Activated CD4-positive, alpha-beta T cell treated with anti-CD3 and anti-CD28 coated beads for 36 hours (primary cell): ENCODE data around the gene S100A10. TPM values are rescaled to one million over a fixed set of nuclear protein-coding genes. Genes with fewer than 3 reads are reported as not detected.

Experiments used
- ATAC-seq: fragments of 200-7000 bp; cut with Tn5 transposase; one replicate; pipeline ENCODE4 v1.10.0; 2021; ENCODE audit warnings: mild to moderate bottlenecking, moderate library complexity
- CTCF ChIA-PET: fragments of 350-600 bp; sonication (Branson Sonifier 250); formaldehyde crosslinking; loops from one replicate; lab custom pipeline; 2021; ENCODE audit warnings: antibody characterized with exemption; lab: Charles Lee
- POLR2A ChIA-PET: fragments of 350-600 bp; sonication (Branson Sonifier 250); formaldehyde crosslinking; loops from one replicate; lab custom pipeline; 2021; ENCODE audit warnings: antibody characterized with exemption, inconsistent platforms; lab: Charles Lee
- DNase-seq: peaks from one replicate; pipeline ENCODE4 v3.0.0-alpha.2; 2020
- H3K27ac Mint-ChIP-seq: one replicate; pipeline ENCODE4 v1.8.0; 2021; ENCODE audit warnings: mixed read lengths
- H3K27me3 Mint-ChIP-seq: one replicate; pipeline ENCODE4 v1.8.0; 2021; ENCODE audit warnings: mixed read lengths
- H3K36me3 Mint-ChIP-seq: one replicate; pipeline ENCODE4 v1.8.0; 2021; ENCODE audit warnings: low read depth, mixed read lengths
- H3K4me1 Mint-ChIP-seq: one replicate; pipeline ENCODE4 v1.8.0; 2021; ENCODE audit warnings: mixed read lengths
- H3K4me3 Mint-ChIP-seq: one replicate; pipeline ENCODE4 v1.8.0; 2021; ENCODE audit warnings: mild to moderate bottlenecking, moderate library complexity, mixed read lengths
- H3K9me3 Mint-ChIP-seq: one replicate; pipeline ENCODE4 v1.8.0; 2021; ENCODE audit warnings: low read depth, mixed read lengths
- intact Hi-C, 2 experiments: fragments of 100-400 bp; cut with DNase I in 1 of 2; cut with micrococcal nuclease in 1 of 2; formaldehyde crosslinking; loops; one replicate each; pipeline versions ENCODE4 v1.14.2 to v1.15.1; 2022 to 2024; cut with DNase I, micrococcal nuclease
- total RNA-seq, 2 experiments: library from RNA; stranded (reverse); gene quantifications; one replicate each; pipeline ENCODE4 v1.2.3, GENCODE V29; 2021

The S100A10 gene
- total RNA-seq, 2 experiments from 2014 or later, result 230 to 246 TPM

DNA sequence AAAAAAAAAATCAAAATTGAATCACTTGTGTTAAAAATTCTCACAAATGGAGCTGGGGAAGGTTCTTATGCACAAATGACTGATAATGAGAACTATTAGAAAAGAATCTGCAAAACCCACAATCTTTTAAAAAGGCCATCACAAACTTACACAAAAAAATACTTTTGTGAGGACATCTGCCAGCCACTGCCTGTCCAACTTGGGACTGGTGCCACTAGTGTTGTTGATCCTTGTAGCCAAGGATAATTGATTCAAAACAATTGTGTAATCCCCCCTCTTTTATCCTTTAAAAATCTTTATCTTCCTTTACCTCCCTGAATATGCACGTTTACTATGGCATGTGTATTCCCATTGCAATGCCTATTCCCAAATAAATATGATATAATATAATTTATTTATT is 45.2 kb downstream of the S100A10 start:
- DNase-seq (no peak), ATAC-seq (no peak)
- ChIA-PET POLR2A (no interaction called here), CTCF (interaction anchor here (2.0 to 2.3 kb wide), 2 partner anchors 14 to 54 kb away, joined by 10 to 11 read pairs; no protein-coding TSS in a partner anchor)
- H3K27me3 Mint-ChIP-seq, result no peaks in the 10 kb centered on the region
- H3K27ac Mint-ChIP-seq, result no peak overlapping the region
- H3K36me3 Mint-ChIP-seq, result no peaks in the 10 kb centered on the region
- H3K9me3 Mint-ChIP-seq, result no peaks in the 10 kb centered on the region
- peaks cover 28% of the 10 kb centered on the region for H3K4me1 Mint-ChIP-seq
- intact Hi-C loops, result no loop called here
- H3K4me3 Mint-ChIP-seq, result no peak overlapping the region

DNA sequence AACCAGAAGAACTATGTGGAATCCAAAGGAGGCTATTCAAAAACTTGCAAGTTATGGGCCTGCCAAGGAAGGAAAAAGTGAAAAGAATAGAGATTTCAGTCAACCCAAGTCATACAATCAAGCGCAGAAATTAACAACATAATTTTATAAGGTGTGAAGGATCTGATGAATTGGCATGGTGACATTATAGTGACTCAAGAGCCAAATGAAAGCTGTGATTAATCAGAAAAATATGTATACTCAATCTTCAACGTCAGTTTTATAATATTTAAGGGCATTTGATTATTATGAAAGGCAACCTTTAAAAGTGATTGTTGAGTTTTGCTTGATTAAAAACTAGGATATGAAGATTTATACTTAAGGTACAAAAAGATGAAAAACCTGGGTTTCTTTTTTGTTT is 46.5 kb downstream of the S100A10 start:
- Mint-ChIP-seq H3K4me1 (peaks cover 34% of the 10 kb centered on the region), H3K27ac (peak overlapping the region; percentile 80), H3K27me3 (no peaks in the 10 kb centered on the region), H3K36me3 (no peaks in the 10 kb centered on the region), H3K9me3 (no peaks in the 10 kb centered on the region), H3K4me3 (no peak overlapping the region)
- ATAC-seq (no peak), DNase-seq (no peak)
- POLR2A ChIA-PET, result interaction anchor here (0.7 kb wide), 1 partner anchor 636 kb away, joined by 3 read pairs; no protein-coding TSS in a partner anchor
- intact Hi-C loops, result loop anchor here in 1 of 2 experiments (2.0 kb wide), 1 partner anchor 38 kb away; no protein-coding TSS in a partner anchor
- CTCF ChIA-PET, result interaction anchor here (1.1 to 2.1 kb wide), 3 partner anchors 21 to 183 kb away, joined by 3 to 10 read pairs (median 4); partner anchors contain the start of gene MRPL9

DNA sequence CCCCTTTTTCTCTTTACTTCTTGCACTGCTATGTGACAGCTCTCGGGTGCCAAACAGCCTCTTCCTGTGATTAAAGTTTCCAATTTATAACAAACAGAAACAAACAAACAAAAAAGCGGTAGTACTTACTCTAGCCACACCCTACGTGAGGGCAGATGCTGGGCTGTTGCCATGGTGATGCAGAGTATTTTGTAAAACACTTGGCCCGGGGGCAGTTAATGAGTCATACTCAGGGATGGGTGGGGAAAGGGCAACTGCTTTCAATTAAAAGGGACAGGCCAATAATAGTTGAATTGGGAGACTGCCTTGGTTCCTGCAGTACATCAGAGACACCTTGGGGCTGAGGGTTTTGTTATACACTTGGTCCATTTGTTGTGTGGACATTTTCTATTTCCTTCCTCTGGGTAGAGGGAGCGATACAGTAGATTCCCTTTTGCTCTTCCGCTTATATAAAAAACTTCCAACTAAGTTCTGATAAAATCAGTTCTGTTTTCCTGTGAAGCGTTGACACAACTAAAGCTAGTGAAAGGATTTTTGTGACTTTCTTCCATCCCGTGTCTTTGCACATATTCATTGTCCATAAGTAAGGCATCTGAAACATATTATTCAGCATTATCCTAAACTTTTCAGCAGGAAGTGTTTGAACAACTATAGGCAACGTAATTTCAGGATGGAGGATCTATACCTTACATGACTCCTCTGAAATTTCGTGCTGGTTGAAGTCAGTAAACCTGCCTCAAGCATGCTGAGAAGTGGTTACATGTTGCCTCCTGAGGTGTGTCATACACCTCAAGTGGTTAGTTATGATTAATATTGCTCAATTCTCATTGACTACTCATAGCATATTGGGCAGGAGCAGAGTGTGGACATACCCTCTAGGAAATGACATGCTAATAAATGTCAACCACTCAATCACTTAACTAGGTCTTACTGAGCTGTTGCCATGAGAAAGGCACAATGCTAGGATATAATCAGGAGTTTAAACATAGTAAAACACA is 47.6 kb downstream of the S100A10 start:
- Mint-ChIP-seq H3K27ac (peak overlapping the region; percentile 88), H3K4me1 (peaks cover 41% of the 10 kb centered on the region), H3K4me3 (peak overlapping the region; percentile 42), H3K27me3 (no peaks in the 10 kb centered on the region), H3K36me3 (no peaks in the 10 kb centered on the region), H3K9me3 (no peaks in the 10 kb centered on the region)
- POLR2A ChIA-PET, result interaction anchor here (0.7 to 0.9 kb wide), 3 partner anchors 38 to 90 kb away, joined by 3 to 4 read pairs (median 3); no protein-coding TSS in a partner anchor
- intact Hi-C loops, result loop anchor here (1.0 to 2.0 kb wide), 2 partner anchors 37 to 39 kb away; partner anchors contain the start of gene THEM4 (in 1 of the 2)
- ATAC-seq (peak; percentile 82), DNase-seq (peak; percentile 82)
- CTCF ChIA-PET, result interaction anchor here (0.5 to 2.1 kb wide), 8 partner anchors 10 to 182 kb away, joined by 3 to 10 read pairs (median 4); partner anchors contain the start of gene MRPL9

DNA sequence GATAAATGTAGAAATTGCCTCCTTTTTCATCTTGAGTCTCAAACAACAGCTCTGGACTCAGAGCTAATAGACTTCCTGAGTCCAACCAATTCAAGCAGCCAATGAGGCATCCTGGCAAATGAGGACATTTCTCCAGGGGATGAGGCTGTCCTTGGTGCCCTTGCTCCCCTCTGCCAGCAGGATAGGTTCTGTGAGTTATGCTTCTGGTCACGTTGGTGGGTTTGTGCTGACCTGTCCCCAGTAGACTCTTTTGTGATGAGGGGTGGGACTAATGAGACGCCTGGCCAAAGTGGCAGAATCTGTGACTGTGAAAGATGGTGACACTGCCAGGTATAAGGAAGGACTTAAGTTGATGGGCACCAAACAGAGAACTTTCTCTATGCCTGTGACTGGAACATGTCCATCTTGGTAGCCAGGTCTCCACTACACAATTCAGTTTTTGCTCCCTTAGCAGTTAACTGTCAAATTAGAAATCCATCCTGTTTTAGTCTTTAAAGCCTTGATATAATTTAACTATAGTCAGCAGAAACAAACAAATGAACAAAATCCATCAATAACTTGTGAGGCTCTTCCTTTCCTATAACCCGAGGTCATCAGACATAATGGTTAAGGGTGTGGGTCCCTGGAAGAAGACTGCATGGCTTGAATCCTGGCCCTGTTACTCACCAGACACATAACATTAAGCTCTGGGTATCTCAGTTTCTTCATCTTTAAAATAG is 48.6 kb downstream of the S100A10 start:
- Mint-ChIP-seq H3K4me3 (no peak overlapping the region), H3K9me3 (no peaks in the 10 kb centered on the region), H3K27me3 (no peaks in the 10 kb centered on the region), H3K36me3 (no peaks in the 10 kb centered on the region), H3K27ac (peak overlapping the region; percentile 88), H3K4me1 (peaks cover 50% of the 10 kb centered on the region)
- DNase-seq, result no peak
- ATAC-seq, result no peak
- ChIA-PET POLR2A (interaction anchor here (0.7 to 0.8 kb wide), 2 partner anchors 49 to 91 kb away, joined by 3 read pairs; no protein-coding TSS in a partner anchor), CTCF (interaction anchor here (0.5 to 1.7 kb wide), 8 partner anchors 9 to 60 kb away, joined by 3 to 7 read pairs (median 3); no protein-coding TSS in a partner anchor)
- intact Hi-C loops, result loop anchor here in 1 of 2 experiments (5.0 kb wide), 1 partner anchor 98 kb away; no protein-coding TSS in a partner anchor

DNA sequence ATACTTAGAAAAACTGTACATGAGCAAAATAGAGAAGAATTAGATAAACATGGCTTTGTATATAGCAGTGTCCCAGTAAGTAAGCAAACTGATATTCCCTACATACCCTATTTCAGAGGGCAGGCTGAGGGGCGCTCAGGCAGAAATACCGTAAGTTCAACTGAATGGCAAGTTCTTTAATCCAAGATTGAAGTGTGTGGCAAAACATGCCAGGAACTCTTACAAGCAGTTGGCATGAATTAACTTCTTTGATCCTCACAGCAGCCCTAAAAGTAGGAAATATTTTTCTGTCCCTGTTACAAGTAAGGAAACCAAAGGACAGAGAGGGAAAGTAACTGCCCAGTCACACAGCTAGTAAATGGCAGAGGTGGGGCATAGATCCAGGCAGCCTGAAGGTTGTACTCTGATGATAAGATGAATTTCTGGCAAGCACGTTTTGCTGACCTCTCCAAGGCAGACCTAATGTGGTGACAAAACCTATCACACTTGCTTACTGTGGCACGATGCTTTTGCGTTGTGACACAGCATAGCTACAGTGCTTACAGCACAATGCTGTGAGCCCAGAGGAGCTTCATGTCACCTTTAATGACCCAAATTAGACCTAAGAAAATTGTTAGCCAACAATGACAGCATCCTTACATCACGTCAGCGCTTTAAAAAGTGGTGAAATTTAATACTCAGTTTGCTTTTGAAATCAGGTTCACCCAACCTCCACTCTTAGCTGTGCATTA is 49.4 kb downstream of the S100A10 start:
- ATAC-seq, result no peak
- H3K27ac Mint-ChIP-seq, result peak overlapping the region; percentile 88
- no peak overlapping the region for H3K4me3 Mint-ChIP-seq
- POLR2A ChIA-PET, result no interaction called here
- H3K9me3 Mint-ChIP-seq, result no peaks in the 10 kb centered on the region
- intact Hi-C loops, result loop anchor here in 1 of 2 experiments (5.0 kb wide), 1 partner anchor 97 kb away; no protein-coding TSS in a partner anchor
- H3K4me1 Mint-ChIP-seq, result peaks cover 50% of the 10 kb centered on the region
- H3K36me3 Mint-ChIP-seq, result no peaks in the 10 kb centered on the region
- H3K27me3 Mint-ChIP-seq, result no peaks in the 10 kb centered on the region
- CTCF ChIA-PET, result interaction anchor here (1.0 to 1.7 kb wide), 6 partner anchors 8 to 52 kb away, joined by 3 to 7 read pairs (median 3); no protein-coding TSS in a partner anchor
- DNase-seq, result no peak

DNA sequence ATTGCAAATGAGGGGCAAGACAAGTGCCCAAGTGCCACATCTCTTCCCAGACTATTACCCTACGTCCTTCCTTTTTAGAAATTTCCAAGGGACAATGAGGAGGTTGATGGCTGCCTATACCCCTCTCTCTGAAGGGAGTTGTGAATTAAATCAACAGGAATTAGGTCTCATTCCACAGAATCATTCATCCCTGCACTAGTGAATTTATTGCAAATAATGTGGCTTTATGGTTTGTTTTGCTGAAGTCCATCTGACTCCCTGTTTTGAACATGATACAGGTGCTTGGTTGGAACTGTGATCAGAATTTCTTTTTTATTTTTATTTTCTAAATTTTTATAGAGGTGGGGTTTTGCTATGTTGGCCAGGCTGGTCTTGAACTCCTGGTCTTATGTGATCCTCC is 50.1 kb downstream of the S100A10 start:
- Mint-ChIP-seq H3K9me3 (no peaks in the 10 kb centered on the region), H3K4me3 (no peak overlapping the region), H3K4me1 (peaks cover 50% of the 10 kb centered on the region), H3K27ac (peak overlapping the region; percentile 52), H3K36me3 (no peaks in the 10 kb centered on the region), H3K27me3 (no peaks in the 10 kb centered on the region)
- intact Hi-C loops, result loop anchor here in 1 of 2 experiments (5.0 kb wide), 1 partner anchor 96 kb away; no protein-coding TSS in a partner anchor
- ATAC-seq (no peak), DNase-seq (no peak)
- ChIA-PET CTCF (interaction anchor here (1.0 to 1.7 kb wide), 3 partner anchors 9 to 41 kb away, joined by 3 to 7 read pairs (median 3); no protein-coding TSS in a partner anchor), POLR2A (no interaction called here)

DNA sequence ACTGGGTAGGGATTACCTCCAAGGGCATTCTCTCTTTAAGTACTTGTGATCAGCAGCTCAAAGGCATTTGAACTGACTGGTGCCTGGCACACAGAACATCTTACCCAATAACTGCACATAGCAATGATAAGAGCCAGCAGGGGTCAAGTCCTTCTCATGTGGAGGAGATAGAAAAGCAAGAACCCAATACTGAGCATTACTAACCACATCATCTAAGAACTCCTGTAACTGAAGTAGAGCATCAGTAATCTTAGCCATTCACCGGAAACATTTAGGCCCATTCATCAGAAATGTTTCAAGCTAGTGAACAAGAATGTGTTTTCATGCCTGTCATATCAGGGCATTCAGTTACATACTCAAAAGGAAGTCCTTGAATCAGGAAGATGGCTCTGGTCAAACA is 50.8 kb downstream of the S100A10 start:
- POLR2A ChIA-PET, result no interaction called here
- CTCF ChIA-PET, result no interaction called here
- DNase-seq (no peak), ATAC-seq (no peak)
- no peaks in the 10 kb centered on the region for H3K27me3 Mint-ChIP-seq
- H3K36me3 Mint-ChIP-seq, result no peaks in the 10 kb centered on the region
- H3K4me1 Mint-ChIP-seq, result peaks cover 50% of the 10 kb centered on the region
- H3K9me3 Mint-ChIP-seq, result no peaks in the 10 kb centered on the region
- intact Hi-C loops, result loop anchor here in 1 of 2 experiments (5.0 kb wide), 1 partner anchor 96 kb away; no protein-coding TSS in a partner anchor
- no peak overlapping the region for H3K4me3 Mint-ChIP-seq
- H3K27ac Mint-ChIP-seq, result peak overlapping the region; percentile 11

DNA sequence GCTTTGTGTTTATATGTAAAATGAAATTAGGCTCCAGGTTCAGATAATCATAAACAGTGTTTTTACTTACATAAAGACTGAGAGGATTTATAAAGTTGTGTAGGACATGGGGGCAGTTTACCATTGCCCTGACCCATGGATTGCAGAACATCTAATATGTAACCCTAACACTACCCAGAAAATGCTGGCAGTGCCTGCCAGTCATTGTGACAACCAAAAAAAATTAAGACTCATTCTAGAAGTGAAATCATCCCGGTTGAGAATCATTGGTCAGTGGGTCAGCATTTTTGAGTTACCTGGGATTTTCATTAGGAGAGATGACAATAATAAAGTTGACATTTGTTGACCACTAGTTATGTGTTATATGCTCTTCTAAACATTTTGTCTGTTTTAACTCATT is 53.1 kb downstream of the S100A10 start:
- no peak overlapping the region for H3K4me3 Mint-ChIP-seq
- POLR2A ChIA-PET, result interaction anchor here (0.6 to 1.8 kb wide), 3 partner anchors 53 to 251 kb away, joined by 3 to 13 read pairs (median 3); partner anchors contain the start of gene S100A10
- ATAC-seq, result no peak
- peak overlapping the region; percentile 81 for H3K27ac Mint-ChIP-seq
- H3K36me3 Mint-ChIP-seq, result no peaks in the 10 kb centered on the region
- no peaks in the 10 kb centered on the region for H3K9me3 Mint-ChIP-seq
- peaks cover 34% of the 10 kb centered on the region for H3K4me1 Mint-ChIP-seq
- CTCF ChIA-PET, result interaction anchor here (0.6 to 12.7 kb wide), 11 partner anchors 9 to 108 kb away, joined by 3 to 266 read pairs (median 4); no protein-coding TSS in a partner anchor
- H3K27me3 Mint-ChIP-seq, result no peaks in the 10 kb centered on the region
- DNase-seq, result no peak
- intact Hi-C loops, result loop anchor here (2.0 to 5.0 kb wide), 2 partner anchors 93 to 94 kb away; no protein-coding TSS in a partner anchor

DNA sequence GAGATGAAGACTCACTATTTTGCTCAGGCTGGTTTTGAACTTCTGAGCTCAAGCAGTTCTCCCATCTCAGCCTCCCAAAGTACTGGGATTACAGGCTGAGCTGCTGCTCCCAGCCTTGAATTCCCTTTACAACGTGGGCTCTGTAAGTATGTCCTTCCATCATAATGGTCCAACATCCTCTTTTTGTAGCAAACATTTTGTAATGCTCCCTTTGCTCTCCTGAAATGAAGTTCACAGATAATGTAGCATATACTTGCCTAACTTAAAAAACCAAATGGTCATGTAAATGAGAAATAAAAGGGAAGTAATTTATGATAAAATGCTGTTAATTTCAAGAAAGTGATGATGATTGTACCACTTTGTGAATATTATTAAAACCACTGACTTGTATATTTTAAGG is 53.9 kb downstream of the S100A10 start:
- ChIA-PET CTCF (interaction anchor here (0.7 to 12.7 kb wide), 11 partner anchors 10 to 520 kb away, joined by 3 to 266 read pairs (median 4); no protein-coding TSS in a partner anchor), POLR2A (no interaction called here)
- H3K27ac Mint-ChIP-seq, result no peak overlapping the region

DNA sequence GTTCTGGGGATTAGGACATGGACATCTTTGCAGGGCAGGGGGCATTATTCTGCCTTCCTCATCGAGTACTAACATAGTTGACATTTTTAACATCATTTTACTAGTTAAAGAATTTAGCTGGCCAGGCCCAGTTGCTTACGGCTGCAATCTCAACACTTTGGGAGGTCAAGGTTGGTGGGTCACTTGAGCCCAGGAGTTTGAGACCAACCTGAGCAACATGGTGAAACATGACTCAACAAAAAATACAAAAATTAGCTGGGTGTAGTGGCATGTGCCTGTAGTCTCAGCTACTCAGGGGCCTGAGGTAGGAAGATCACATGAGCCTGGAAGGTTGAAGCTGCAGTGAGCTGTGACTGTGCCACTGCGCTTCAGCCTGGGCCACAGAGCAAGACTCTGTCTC is 54.5 kb downstream of the S100A10 start:
- no peak for ATAC-seq

More for the DNA sequence above, 53.9 kb downstream of the S100A10 start:
- H3K9me3 Mint-ChIP-seq, result no peaks in the 10 kb centered on the region
- H3K36me3 Mint-ChIP-seq, result no peaks in the 10 kb centered on the region
- peaks cover 27% of the 10 kb centered on the region for H3K4me1 Mint-ChIP-seq
- H3K4me3 Mint-ChIP-seq, result no peak overlapping the region
- no peak for DNase-seq
- no peaks in the 10 kb centered on the region for H3K27me3 Mint-ChIP-seq
- intact Hi-C loops, result loop anchor here (2.0 to 10.0 kb wide), 3 partner anchors 92 to 245 kb away; no protein-coding TSS in a partner anchor
- ATAC-seq, result no peak

More for the DNA sequence above, 54.5 kb downstream of the S100A10 start:
- ChIA-PET POLR2A (no interaction called here), CTCF (interaction anchor here (0.6 to 12.7 kb wide), 9 partner anchors 29 to 521 kb away, joined by 3 to 266 read pairs (median 4); no protein-coding TSS in a partner anchor)
- Mint-ChIP-seq H3K4me3 (no peak overlapping the region), H3K4me1 (peaks cover 25% of the 10 kb centered on the region), H3K36me3 (no peaks in the 10 kb centered on the region), H3K27ac (no peak overlapping the region), H3K9me3 (no peaks in the 10 kb centered on the region), H3K27me3 (no peaks in the 10 kb centered on the region)
- intact Hi-C loops, result loop anchor here in 1 of 2 experiments (10.0 kb wide), 1 partner anchor 246 kb away; no protein-coding TSS in a partner anchor
- no peak for DNase-seq
